Neural cell (in vitro differentiated cells): ENCODE measurements around the gene OSBPL5.

Experiments
- CTCF ChIP-seq: fragments of 450-650 bp; IDR thresholded peaks from 2 replicates; pipeline ENCODE4 v1.5.1; 2014; ENCODE audit warnings: antibody characterized with exemption, mild to moderate bottlenecking, moderate library complexity; ENCODE audit not compliant: poor library complexity, severe bottlenecking
- EP300 ChIP-seq: fragments of 450-650 bp; conservative IDR thresholded peaks from 2 replicates; pipeline ENCODE4 v1.6.1; 2014; ENCODE audit warnings: antibody characterized with exemption, mild to moderate bottlenecking, moderate library complexity; ENCODE audit not compliant: poor library complexity, severe bottlenecking
- EZH2 ChIP-seq: fragments of 200-600, 300-800 bp; shearing (Covaris generic), sonication (generic); IDR thresholded peaks from 2 replicates; pipeline ENCODE4 v1.6.1; 2014; ENCODE audit warnings: antibody characterized with exemption, low read length, borderline replicate concordance, mild to moderate bottlenecking; ENCODE audit not compliant: insufficient read depth, poor library complexity, severe bottlenecking
- MXI1 ChIP-seq: fragments of 450-650 bp; conservative IDR thresholded peaks from 2 replicates; pipeline ENCODE4 v1.6.1; 2014; ENCODE audit warnings: antibody characterized with exemption, mild to moderate bottlenecking; ENCODE audit not compliant: poor library complexity, severe bottlenecking
- POLR2AphosphoS5 ChIP-seq: IDR thresholded peaks from 2 replicates; pipeline ENCODE4 v1.6.1; 2012
- RAD21 ChIP-seq: fragments of 450-650 bp; conservative IDR thresholded peaks from 2 replicates; pipeline ENCODE4 v1.6.1; 2014; ENCODE audit warnings: antibody characterized with exemption, mild to moderate bottlenecking, moderate library complexity
- REST ChIP-seq: IDR thresholded peaks from 2 replicates; pipeline ENCODE4 v1.6.1; 2012; ENCODE audit warnings: borderline replicate concordance
- SMC3 ChIP-seq: fragments of 450-650 bp; conservative IDR thresholded peaks from 2 replicates; pipeline ENCODE4 v1.6.1; 2014; ENCODE audit warnings: antibody characterized with exemption, mild to moderate bottlenecking, moderate library complexity; ENCODE audit not compliant: poor library complexity
- TAF1 ChIP-seq: IDR thresholded peaks from 2 replicates; pipeline ENCODE4 v1.6.1; 2012; ENCODE audit warnings: low read depth

- no peak for TF ChIP-seq EP300
- no peak for TF ChIP-seq CTCF
- TF ChIP-seq EZH2, result no peak
- TF ChIP-seq TAF1, result no peak
- no peak for TF ChIP-seq REST
- no peak for TF ChIP-seq RAD21
- TF ChIP-seq POLR2AphosphoS5, result no peak
- no peak for TF ChIP-seq MXI1
- no peak for TF ChIP-seq SMC3
Observed at GRCh38 chr11:3147626-3148025, 17.5 kb downstream of the OSBPL5 start.
